GM12878 (cell line): Measurements from ENCODE around the gene ADAP1.

Experiments
- CBX3 ChIP-seq: fragments of 200-600 bp; sonication (generic); IDR thresholded peaks from 2 replicates; pipeline ENCODE4 v1.6.1; 2016; ENCODE audit warnings: low read depth, borderline replicate concordance
- CHD4 ChIP-seq: fragments of 200-600 bp; sonication (generic); IDR thresholded peaks from 2 replicates; pipeline ENCODE4 v1.6.1; 2016; ENCODE audit warnings: mild to moderate bottlenecking
- POLR2AphosphoS5 ChIP-seq: IDR thresholded peaks from 2 replicates; pipeline ENCODE4 v1.6.1; 2011; ENCODE audit warnings: mild to moderate bottlenecking, low read length, inconsistent platforms
- ZNF274 ChIP-seq: IDR thresholded peaks from one replicate; pipeline ENCODE4 v1.8.0; 2011; ENCODE audit not compliant: insufficient read length, insufficient read depth
- TF ChIP-seq, protein P1 (sequence below): fragments of 450-650 bp; IDR thresholded peaks from 2 replicates; pipeline ENCODE4 v1.6.1; 2016; ENCODE audit warnings: mild to moderate bottlenecking
- TF ChIP-seq, protein P2 (sequence below), 3 experiments: IDR thresholded peaks in 2 of 3; conservative IDR thresholded peaks in 1 of 3; 2 replicates each; pipeline ENCODE4 v1.5.1; 2011; ENCODE audit warnings: low read depth in 3 of 3, low read length in 3 of 3, mild to moderate bottlenecking in 3 of 3, control low read depth in 2 of 3, moderate library complexity in 2 of 3, inconsistent platforms in 1 of 3, mixed read lengths in 1 of 3; ENCODE audit not compliant: control insufficient read depth in 2 of 3, insufficient read depth in 1 of 3; ENCODE audit errors: extremely low read depth in 1 of 3

DNA sequence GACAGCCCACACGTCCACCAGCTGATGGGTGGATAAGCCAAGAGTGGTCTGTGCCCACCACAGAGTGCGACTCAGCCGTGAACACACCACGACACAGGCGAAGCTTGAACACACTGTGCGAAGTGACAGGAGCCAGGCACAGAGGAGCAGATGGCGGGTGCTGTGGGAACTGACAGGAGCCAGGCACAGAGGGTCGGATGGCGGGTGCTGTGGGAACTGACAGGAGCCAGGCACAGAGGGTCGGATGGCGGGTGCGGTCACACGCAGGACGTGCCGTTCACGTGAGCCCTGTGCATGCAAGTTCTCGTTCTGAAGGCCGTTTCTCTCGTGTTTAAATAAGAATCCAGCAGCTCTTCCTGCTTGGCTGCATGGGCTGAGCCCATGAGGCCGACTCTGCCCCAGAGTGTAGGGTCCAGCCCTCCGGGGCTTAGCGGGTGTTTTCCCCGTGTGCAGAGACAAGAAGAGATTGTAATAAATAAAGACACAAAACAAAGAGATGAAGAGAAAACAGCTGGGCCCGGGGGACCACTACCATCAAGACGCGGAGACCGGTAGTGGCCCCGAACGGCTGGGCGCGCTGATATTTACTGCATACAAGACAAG is 5.9 kb upstream of the ADAP1 start:
- TF ChIP-seq CBX3 (no peak), ZNF274 (no peak), CHD4 (no peak), POLR2AphosphoS5 (no peak)
- TF ChIP-seq, protein P1, sequence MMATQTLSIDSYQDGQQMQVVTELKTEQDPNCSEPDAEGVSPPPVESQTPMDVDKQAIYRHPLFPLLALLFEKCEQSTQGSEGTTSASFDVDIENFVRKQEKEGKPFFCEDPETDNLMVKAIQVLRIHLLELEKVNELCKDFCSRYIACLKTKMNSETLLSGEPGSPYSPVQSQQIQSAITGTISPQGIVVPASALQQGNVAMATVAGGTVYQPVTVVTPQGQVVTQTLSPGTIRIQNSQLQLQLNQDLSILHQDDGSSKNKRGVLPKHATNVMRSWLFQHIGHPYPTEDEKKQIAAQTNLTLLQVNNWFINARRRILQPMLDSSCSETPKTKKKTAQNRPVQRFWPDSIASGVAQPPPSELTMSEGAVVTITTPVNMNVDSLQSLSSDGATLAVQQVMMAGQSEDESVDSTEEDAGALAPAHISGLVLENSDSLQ = no peak
- TF ChIP-seq, protein P2, sequence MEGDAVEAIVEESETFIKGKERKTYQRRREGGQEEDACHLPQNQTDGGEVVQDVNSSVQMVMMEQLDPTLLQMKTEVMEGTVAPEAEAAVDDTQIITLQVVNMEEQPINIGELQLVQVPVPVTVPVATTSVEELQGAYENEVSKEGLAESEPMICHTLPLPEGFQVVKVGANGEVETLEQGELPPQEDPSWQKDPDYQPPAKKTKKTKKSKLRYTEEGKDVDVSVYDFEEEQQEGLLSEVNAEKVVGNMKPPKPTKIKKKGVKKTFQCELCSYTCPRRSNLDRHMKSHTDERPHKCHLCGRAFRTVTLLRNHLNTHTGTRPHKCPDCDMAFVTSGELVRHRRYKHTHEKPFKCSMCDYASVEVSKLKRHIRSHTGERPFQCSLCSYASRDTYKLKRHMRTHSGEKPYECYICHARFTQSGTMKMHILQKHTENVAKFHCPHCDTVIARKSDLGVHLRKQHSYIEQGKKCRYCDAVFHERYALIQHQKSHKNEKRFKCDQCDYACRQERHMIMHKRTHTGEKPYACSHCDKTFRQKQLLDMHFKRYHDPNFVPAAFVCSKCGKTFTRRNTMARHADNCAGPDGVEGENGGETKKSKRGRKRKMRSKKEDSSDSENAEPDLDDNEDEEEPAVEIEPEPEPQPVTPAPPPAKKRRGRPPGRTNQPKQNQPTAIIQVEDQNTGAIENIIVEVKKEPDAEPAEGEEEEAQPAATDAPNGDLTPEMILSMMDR (IDR thresholded peaks at IDR 0.05 in 2 of 3, conservative IDR thresholded peaks at IDR 0.05 in 1 of 3; ENCODE audit: control insufficient read depth in 2 of 3, extremely low read depth in 1 of 3, insufficient read depth in 1 of 3, low read depth in 3 of 3, low read length in 3 of 3) = no peak
